GM21723 (cell line): Measurements from ENCODE around the gene SNRNP27.
A peak's percentile ranks its signal among the peaks of the same experiment; 100 is the strongest.
"Not testable (repeated sequence)": the region's sequence is repeated elsewhere in the genome, so short reads cannot be mapped to it uniquely, and the experiment has no call there.

Experiments
- ATAC-seq: cut with Tn5 transposase; IDR thresholded peaks from one replicate; pipeline ENCODE4 v1.9.1; 2021; ENCODE audit warnings: mild to moderate bottlenecking, moderate library complexity; ENCODE audit not compliant: unreplicated experiment

Gene SNRNP27

GRCh38 chr2:69893684-69894551, at the start of gene SNRNP27:
Gene SNRNP27, plus strand, starts transcription at chr2:69893956. Its CDS starts 29 bp downstream, at chr2:69893985.
- ATAC-seq: peak; percentile 73

GRCh38 chr2:69843993-69844392, 49.8 kb upstream of the SNRNP27 start:
- ATAC-seq: no peak

GRCh38 chr2:69844560-69844959, 49.2 kb upstream of the SNRNP27 start:
- no peak for ATAC-seq

- no peak for ATAC-seq
These were observed 47.3 kb upstream of the SNRNP27 start for GRCh38 chr2:69846182-69847067.

GRCh38 chr2:69847068-69847828, 46.5 kb upstream of the SNRNP27 start:
- no peak for ATAC-seq

GRCh38 chr2:69848186-69848790, 45.5 kb upstream of the SNRNP27 start:
- no peak for ATAC-seq

- no peak for ATAC-seq
These were observed 35.5 kb upstream of the SNRNP27 start for GRCh38 chr2:69858261-69858660.

- no peak for ATAC-seq
These were observed 30.5 kb upstream of the SNRNP27 start for GRCh38 chr2:69863298-69863697.

- no peak for ATAC-seq
These were observed 5.3 kb upstream of the SNRNP27 start for GRCh38 chr2:69888451-69888850.

- no peak for ATAC-seq
These were observed 4.5 kb upstream of the SNRNP27 start for GRCh38 chr2:69889302-69889701.

- ATAC-seq: no peak
These were observed 2.9 kb upstream of the SNRNP27 start for GRCh38 chr2:69890881-69891280.

GRCh38 chr2:69892838-69893424, 825 bp upstream of the SNRNP27 start:
- not testable (repeated sequence) for ATAC-seq

GRCh38 chr2:69894737-69895136, 981 bp downstream of the SNRNP27 start:
- ATAC-seq: not testable (repeated sequence)

GRCh38 chr2:69902213-69902922, 8.6 kb downstream of the SNRNP27 start:
- ATAC-seq: peak; percentile 55

GRCh38 chr2:69907216-69907615, 13.5 kb downstream of the SNRNP27 start:
- ATAC-seq: no peak

GRCh38 chr2:69911985-69912563, 18.3 kb downstream of the SNRNP27 start:
- no peak for ATAC-seq

GRCh38 chr2:69914164-69914949, 20.6 kb downstream of the SNRNP27 start:
- ATAC-seq: peak; percentile 88
